Astrocyte of the cerebellum (primary cell): Measurements from ENCODE around the gene MXD3.
"Not testable (repeated sequence)": the region's sequence is repeated elsewhere in the genome, so short reads cannot be mapped to it uniquely, and the experiment has no call there.

ENCODE experiments used
- DNase-seq: peaks from one replicate; pipeline ENCODE4 v3.0.0-alpha.2; 2011; ENCODE audit warnings: low read depth
- H3K4me3 ChIP-seq: 2 replicates; pipeline ENCODE4 v1.5.1; 2011; ENCODE audit warnings: mild to moderate bottlenecking, low read depth, low read length, moderate library complexity
- CTCF ChIP-seq: IDR thresholded peaks from 2 replicates; pipeline ENCODE4 v1.5.1; 2012; ENCODE audit warnings: low read length, low read depth, moderate library complexity, mild to moderate bottlenecking; ENCODE audit errors: missing control alignments
- in situ Hi-C: cut with HindIII; loops from 2 replicates; pipeline ENCODE4 v1.10.0; 2017; ENCODE audit warnings: low sequenced_read_pairs

The MXD3 gene

GRCh38 chr5:177309351-177310191, 2.1 kb downstream of the MXD3 start:
- no peak overlapping the region for H3K4me3 ChIP-seq
- DNase-seq = peak; percentile 29
- in situ Hi-C loops = no loop called here
- peak; percentile 95 for TF ChIP-seq CTCF

GRCh38 chr5:177308740-177309139, 3.0 kb downstream of the MXD3 start:
- in situ Hi-C loops = no loop called here
- DNase-seq = no peak
- H3K4me3 ChIP-seq = no peak overlapping the region
- no peak for TF ChIP-seq CTCF

- no peak overlapping the region for H3K4me3 ChIP-seq
- DNase-seq = no peak
- in situ Hi-C loops = no loop called here
- TF ChIP-seq CTCF = no peak
Measured at GRCh38 chr5:177307544-177308363, 3.9 kb downstream of the MXD3 start.

GRCh38 chr5:177306674-177307543, 4.8 kb downstream of the MXD3 start:
- DNase-seq = no peak
- no peak overlapping the region for H3K4me3 ChIP-seq
- no peak for TF ChIP-seq CTCF
- in situ Hi-C loops = no loop called here

GRCh38 chr5:177306103-177306640, 5.5 kb downstream of the MXD3 start:
- DNase-seq, H3K4me3 ChIP-seq, in situ Hi-C loops: not testable (repeated sequence)

- no peak for TF ChIP-seq CTCF
- no peak for DNase-seq
- in situ Hi-C loops = no loop called here
- peak overlapping the region; percentile 64 for H3K4me3 ChIP-seq
Measured at GRCh38 chr5:177304392-177305119, 7.1 kb downstream of the MXD3 start.
